ENCODE measurements around the gene FRRS1L.

- TF ChIP-seq POLR2A (IDR thresholded peaks at IDR 0.05) (no peak), CTCF (IDR thresholded peaks at IDR 0.05) (no peak), POLR2AphosphoS5 (IDR thresholded peaks at IDR 0.05) (no peak)
Measured at GRCh38 chr9:109167716-109168115, 667 bp upstream of the FRRS1L start.
